HG03520 (cell line): ENCODE results near the gene PEX11G.

Experiments
- ATAC-seq: cut with Tn5 transposase; IDR thresholded peaks from one replicate; pipeline ENCODE4 v1.9.1; 2021; ENCODE audit warnings: mild to moderate bottlenecking, moderate library complexity; ENCODE audit not compliant: unreplicated experiment

Gene PEX11G

GRCh38 chr19:7522072-7522922 lies 33.5 kb upstream of the PEX11G start, which contains the start of gene MCOLN1:
TSS of gene MCOLN1 (plus strand) at chr19:7522624. CDS start at chr19:7522751, 127 bp downstream.
- ATAC-seq: peak; percentile 81

DNA sequence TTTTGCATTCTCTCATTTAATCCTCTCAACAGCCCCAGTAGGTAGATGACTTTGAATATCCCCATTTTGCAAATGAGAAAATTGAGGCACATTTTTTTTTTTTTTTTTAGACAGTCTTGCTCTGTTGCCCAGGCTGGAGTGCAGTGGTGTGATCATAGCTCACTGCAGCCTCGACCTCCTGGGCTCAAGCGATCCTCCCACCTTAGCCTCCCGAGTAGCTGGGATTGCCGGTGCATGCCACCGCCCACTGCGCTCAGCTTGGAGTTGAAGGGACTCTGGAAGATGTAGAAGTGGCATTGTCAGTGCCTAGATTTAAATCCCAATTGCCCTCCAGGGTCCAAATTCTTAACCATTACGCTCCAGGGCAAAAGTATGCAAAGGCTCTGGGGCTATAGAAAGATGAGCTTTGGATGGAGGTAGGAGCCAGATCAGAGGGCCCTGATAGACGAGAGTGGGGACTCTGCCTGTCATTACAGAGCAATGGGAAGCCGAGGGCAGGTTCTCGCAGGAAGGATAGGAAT lies 32.8 kb upstream of the PEX11G start:
- no peak for ATAC-seq

DNA sequence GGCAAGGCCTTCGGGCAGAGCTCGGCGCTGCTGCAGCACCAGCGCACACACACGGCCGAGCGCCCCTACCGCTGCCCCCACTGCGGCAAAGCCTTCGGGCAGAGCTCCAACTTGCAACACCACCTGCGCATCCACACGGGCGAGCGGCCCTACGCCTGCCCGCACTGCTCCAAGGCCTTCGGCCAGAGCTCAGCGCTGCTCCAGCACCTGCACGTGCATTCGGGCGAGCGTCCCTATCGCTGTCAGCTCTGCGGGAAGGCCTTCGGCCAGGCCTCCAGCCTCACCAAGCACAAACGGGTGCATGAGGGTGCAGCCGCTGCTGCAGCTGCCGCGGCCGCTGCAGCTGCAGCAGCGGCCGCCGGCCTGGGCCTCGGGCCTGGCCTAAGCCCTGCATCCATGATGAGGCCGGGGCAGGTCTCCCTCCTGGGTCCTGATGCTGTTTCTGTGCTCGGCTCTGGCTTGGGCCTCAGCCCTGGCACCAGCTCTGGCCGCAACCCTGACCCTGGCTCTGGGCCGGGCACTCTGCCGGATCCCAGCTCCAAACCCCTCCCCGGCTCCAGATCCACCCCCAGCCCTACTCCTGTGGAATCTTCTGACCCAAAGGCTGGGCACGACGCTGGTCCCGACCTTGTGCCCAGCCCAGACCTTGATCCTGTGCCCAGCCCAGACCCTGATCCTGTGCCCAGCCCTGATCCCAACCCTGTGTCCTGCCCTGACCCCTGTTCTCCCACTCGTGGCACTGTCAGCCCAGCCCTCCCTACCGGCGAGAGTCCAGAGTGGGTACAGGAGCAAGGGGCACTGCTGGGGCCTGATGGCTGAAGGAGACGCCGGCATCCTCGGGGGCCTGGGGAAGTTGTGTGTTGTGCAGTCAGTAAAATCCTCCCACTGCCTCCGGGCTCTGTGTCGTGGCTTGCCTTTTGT lies 31.6 kb upstream of the PEX11G start:
- ATAC-seq: no peak

- no peak for ATAC-seq
These were observed 30.7 kb upstream of the PEX11G start for GRCh38 chr19:7519361-7520130.

DNA sequence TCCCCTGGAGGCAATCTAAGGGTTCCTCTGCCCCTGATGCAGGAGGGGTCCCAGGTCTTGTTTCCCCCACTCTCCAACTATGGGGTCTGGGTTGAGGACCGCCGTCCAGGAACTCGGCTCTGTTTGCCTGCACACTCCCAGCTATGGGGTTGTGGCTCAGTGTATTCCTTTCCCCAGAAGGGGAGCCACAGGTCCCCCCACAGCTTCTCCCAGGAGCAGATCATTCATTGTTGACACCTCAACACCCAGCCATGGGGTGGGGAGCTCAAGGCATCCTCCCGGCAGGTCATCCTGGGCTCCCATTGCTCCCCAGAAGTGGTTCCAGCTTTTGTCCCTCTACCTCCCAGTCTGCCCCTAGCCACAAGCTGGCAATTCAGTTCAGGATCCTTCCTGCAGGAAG lies 28.0 kb upstream of the PEX11G start:
- no peak for ATAC-seq

DNA sequence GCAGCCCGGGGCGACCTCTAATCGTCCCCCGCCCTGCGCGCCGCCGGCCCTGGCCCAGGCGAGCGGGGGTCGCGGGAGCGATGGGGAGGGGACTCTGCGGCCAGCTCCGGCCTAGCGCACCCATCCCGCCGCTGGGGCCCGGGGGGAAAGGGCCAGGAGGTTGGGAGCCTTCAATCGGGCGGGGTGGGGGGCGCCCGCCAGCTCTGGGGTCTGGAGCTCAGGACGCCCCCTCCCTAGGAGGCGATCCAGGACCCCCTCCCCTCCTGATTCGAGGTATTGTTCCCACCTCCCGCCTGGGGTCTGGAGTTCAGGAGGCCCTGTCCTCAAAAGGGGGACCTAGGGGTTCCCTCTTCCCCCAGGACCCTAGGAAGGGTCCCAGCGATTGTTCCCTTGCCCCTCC lies 27.5 kb upstream of the PEX11G start:
- no peak for ATAC-seq

- ATAC-seq: no peak
These were observed 26.9 kb upstream of the PEX11G start, which contains the start of gene ZNF358 for GRCh38 chr19:7515645-7516151. TSS of gene ZNF358 (plus strand) at chr19:7516103. CDS start at chr19:7519243, 3,140 bp downstream.

- no peak for ATAC-seq
These were observed 26.3 kb upstream of the PEX11G start for GRCh38 chr19:7515110-7515644.

DNA sequence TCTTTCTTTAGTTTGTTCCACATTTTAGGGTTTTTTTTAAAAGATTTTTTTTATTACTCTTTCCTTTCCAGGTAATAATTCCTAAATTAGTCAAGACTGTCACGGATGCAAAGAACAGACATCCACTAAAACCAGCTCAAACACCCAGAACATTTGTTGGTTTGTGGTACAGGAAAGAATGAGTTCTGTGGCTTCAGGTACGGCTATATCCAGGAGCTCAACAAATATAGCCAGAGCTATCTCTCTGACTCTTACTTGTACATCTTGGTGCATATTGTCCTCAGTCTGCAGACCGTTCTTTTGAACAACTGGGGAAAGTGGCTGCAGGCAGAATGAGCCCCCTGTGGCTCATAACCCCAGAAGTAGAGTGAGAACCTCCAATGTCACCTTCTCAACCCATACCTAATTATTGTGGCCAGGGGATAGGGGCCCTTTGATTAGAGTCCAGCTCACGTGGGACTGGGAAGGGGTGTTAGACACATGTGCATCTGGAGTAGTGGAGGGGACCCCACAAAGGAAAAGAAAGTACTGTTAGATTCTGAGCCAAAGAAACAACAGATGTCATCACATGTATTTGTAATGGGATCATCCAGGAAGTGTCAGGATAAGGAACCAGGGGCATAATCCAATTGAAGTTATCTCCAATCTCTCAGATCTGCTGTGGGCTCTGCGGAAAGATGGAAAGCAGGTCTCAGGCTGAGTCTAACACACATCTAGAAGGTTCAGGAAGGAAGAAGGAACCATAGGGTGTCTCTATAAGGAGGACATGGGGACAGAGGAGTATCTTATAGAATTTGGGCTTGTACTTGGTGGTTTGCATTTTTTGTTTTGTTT lies 25.2 kb upstream of the PEX11G start:
- ATAC-seq: no peak

- no peak for ATAC-seq
These were observed 23.6 kb upstream of the PEX11G start for GRCh38 chr19:7512400-7512851.

DNA sequence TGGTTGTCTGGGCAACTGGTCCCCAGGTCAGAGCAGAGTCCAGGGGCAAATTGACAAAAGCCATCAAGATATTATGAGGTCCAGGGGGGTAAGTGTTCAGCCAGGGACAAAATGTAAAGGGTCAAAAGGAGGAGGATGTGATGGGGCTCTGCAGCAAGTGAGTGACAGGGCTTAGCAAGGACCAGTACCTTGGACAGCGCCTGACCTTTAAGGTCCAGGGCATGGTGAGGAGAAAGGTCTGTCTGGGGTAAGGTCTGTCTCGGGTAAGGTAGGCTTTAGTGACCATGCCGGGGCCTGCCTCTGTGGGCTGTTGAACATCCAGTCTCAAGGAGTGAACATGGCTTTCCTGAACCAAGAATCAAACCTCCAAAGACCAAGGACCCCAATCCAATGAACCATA lies 20.8 kb upstream of the PEX11G start:
- ATAC-seq: no peak

GRCh38 chr19:7507884-7508283 lies 19.0 kb upstream of the PEX11G start:
- no peak for ATAC-seq

DNA sequence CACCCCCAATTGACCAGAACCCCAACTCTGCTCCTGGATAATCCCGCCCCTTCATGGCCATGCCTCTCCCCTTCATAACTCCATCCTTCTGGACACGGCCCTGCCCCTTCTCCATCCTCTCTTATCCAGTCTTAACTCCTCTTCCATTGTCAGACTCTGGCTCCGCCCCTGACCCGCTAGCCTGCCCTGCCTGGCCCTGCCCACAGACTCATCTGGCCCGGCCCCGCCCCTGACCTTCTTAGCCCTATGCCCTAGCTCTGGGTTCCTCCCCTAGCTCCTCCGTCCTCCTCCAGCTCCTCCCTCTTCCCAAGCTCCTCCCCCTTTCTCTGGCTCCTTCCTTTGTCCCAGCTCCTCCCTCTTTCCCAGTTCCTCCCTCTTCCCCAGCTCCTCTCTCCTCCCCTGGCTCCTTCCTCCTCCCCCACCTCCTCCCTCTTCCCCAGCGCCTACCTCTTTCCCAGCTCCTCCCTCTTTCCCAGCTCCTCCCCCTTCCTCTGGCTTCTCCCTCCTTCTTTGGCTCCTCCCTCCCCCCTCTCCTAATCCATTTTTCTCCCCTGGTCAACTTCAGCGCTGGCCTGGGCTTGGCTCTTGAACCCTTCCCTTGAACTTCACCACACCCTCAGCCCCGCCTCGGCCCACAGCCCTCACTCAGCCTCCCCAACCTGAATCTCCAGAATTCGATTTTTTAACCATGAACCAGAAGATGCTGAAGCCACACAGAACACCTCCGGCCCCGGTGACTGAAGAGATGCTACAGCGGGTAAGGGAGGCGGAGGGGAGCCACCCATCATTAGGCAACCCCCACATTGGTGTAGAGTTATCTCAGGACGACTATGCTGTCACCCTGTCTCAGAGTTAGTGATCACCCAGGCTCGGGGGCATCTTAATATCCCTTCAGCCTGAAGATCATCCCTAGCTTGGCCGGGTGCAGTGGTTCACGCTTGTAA lies 17.8 kb upstream of the PEX11G start:
- ATAC-seq: no peak

DNA sequence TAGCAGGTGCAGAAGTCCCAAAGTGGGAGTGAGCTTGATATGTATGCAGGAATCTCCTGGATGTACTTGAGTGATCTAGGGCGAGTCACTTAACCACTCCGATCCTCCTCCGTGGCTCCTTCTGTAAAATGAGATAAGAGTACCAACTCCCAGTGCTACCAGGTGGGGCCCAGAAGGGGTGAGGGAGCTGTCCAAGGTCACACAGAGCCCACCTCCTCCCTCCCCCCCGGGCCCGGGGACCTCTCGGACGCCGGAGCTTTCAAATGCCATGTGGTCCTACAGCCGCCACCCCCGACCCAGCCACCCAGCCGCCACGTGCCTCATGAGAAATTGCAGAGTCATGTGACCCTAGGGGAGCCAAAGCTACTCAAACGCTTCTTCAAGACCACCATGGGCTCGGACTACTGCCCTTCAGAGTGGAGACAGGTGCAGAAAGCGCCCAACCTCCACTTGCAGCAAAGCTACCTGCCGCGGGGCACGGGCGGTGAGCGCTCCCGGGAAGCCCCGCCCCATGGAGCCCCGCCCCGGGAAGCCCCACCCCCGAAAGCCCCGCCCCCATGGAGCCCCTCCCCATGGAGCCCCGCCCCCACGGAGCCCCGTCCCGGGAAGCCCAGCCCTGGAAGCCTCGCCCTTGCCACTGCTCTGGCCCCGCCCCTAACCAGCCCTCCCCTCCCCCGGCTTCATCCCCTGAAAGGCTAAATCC lies 17.0 kb upstream of the PEX11G start:
- no peak for ATAC-seq

GRCh38 chr19:7505288-7505681 lies 16.4 kb upstream of the PEX11G start:
- ATAC-seq: no peak

DNA sequence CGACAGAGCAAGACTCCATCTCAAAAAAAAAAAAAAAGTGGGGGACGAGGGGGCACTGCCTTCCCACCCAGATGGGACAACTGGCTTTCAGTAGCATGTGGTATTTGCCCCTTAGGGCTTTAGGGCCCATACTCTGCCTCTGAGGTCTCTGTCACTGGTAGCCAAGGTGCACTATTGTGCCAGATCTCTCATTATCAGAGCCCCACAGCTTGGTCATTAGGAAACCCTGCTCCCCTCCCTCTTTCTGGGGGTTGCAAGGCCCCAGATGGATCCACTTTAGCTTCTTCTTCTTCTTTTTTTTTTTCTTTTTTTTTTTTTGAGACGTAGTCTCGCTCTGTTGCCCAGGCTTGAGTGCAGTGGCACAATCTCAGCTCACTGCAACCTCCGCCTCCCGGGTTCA lies 15.8 kb upstream of the PEX11G start:
- no peak for ATAC-seq

DNA sequence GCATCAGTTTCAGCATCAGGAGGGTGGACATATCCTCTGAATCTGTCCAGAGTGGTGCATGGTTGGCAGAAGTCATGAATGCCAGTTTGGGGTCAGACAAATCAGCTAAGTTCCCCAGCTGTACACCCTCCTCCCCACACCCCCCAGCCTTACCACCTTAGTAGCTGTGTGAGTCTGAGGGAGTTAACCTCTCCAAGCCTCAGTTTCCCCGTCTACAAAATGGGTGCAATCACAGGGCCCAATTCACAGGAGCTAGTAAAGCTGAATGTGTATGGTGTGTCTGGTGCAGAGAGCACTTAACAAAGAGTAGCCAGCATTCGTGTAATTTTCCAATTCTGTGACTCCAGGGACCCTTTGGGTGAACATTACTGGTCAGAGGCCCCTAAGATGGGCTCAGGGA lies 13.7 kb upstream of the PEX11G start:
- ATAC-seq: no peak
